Liver (tissue), 3 donors: ENCODE data around the gene CSNK1D.

Source experiments
- EGR1 ChIP-seq, 2 donors: IDR thresholded peaks; 2 replicates each; pipeline ENCODE4 v1.6.1; 2016 to 2018; ENCODE audit warnings: antibody characterized with exemption in 2 of 2, low read depth in 2 of 2
- GABPA ChIP-seq, 2 donors: IDR thresholded peaks in 1 of 2; conservative IDR thresholded peaks in 1 of 2; 2 replicates each; pipeline ENCODE4 v1.6.1; 2016; ENCODE audit warnings: antibody characterized with exemption in 2 of 2, mild to moderate bottlenecking in 1 of 2, moderate library complexity in 1 of 2
- HNF4A ChIP-seq, 2 donors: conservative IDR thresholded peaks; 2 replicates each; pipeline ENCODE4 v1.6.1; 2016; ENCODE audit warnings: antibody characterized with exemption in 2 of 2, mild to moderate bottlenecking in 2 of 2
- JUND ChIP-seq, 2 donors: IDR thresholded peaks; 2 replicates each; pipeline ENCODE4 v1.6.1; 2016; ENCODE audit warnings: antibody characterized with exemption in 2 of 2
- NR2F2 ChIP-seq: IDR thresholded peaks from 2 replicates; pipeline ENCODE4 v1.6.1; 2016; ENCODE audit warnings: antibody characterized with exemption
- RAD21 ChIP-seq, 2 donors: IDR thresholded peaks; 2 replicates each; pipeline ENCODE4 v1.6.1; 2016; ENCODE audit warnings: antibody characterized with exemption in 2 of 2, mild to moderate bottlenecking in 2 of 2
- RXRA ChIP-seq, 2 donors: IDR thresholded peaks; 2 replicates each; pipeline ENCODE4 v1.6.1; 2017 to 2018; ENCODE audit warnings: antibody characterized with exemption in 2 of 2, mild to moderate bottlenecking in 1 of 2
- TAF1 ChIP-seq: conservative IDR thresholded peaks from 2 replicates; pipeline ENCODE4 v1.6.1; 2016; ENCODE audit warnings: antibody characterized with exemption, mild to moderate bottlenecking
- YY1 ChIP-seq: IDR thresholded peaks from 2 replicates; pipeline ENCODE4 v1.6.1; 2016; ENCODE audit warnings: antibody characterized with exemption, mild to moderate bottlenecking
- TF ChIP-seq, protein P1 (sequence below): fragments of 150-350 bp; IDR thresholded peaks from 2 replicates; pipeline ENCODE4 v1.5.1; 2017; ENCODE audit warnings: improper control_type of control experiment, low read depth, low read length; ENCODE audit not compliant: missing input control
- TF ChIP-seq, protein P2 (sequence below): IDR thresholded peaks from 2 replicates; pipeline ENCODE4 v1.6.1; 2016; ENCODE audit warnings: antibody characterized with exemption
- TF ChIP-seq, protein P3 (sequence below): IDR thresholded peaks from 2 replicates; pipeline ENCODE4 v1.6.1; 2016; ENCODE audit warnings: antibody characterized with exemption, mild to moderate bottlenecking
- TF ChIP-seq, protein P4 (sequence below): IDR thresholded peaks from 2 replicates; pipeline ENCODE4 v1.6.1; 2016; ENCODE audit warnings: antibody characterized with exemption
- TF ChIP-seq, protein P5 (sequence below): IDR thresholded peaks from 2 replicates; pipeline ENCODE4 v1.6.1; 2016; ENCODE audit warnings: antibody characterized with exemption
- donor health status: healthy.
- donor health status: healthy.

DNA sequence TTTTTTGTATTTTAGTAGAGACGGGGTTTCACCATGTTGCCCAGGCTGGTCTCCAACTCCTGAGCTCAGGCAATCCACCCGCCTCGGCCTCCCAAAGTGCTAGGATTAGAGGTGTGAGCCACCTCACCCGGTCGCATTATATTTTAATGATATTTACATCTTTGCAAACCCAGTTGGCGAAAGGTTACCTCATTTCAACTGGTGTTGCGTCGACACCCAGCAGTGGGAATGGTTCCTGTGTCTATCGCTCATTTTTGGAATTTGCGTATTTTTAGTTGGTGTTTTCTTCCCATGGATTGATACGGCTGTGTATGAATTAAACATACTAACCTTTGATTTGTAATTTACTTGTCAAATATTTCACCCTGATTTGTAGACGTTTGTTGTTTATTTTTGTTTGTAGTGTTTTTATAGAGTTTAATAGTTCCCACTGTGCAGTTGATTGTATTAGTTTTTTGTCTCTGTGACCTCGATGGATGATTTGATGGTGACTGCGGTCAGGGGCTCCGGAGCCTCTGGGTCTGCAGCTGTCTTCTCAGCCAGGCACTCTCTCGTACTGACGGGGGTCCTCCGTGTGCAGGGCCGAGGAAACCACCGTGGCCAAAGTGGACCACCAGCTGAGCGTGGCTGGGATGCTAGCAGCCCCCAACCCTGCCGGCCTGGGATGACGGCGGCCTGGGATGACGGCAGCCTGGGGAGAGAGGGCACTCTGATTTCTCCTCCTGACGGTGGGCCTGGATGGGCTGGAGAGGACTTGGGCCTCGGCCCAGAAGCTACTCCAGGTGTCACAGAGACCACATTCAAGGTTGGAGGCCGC is 39.9 kb upstream of the CSNK1D start:
- TF ChIP-seq, protein P1, sequence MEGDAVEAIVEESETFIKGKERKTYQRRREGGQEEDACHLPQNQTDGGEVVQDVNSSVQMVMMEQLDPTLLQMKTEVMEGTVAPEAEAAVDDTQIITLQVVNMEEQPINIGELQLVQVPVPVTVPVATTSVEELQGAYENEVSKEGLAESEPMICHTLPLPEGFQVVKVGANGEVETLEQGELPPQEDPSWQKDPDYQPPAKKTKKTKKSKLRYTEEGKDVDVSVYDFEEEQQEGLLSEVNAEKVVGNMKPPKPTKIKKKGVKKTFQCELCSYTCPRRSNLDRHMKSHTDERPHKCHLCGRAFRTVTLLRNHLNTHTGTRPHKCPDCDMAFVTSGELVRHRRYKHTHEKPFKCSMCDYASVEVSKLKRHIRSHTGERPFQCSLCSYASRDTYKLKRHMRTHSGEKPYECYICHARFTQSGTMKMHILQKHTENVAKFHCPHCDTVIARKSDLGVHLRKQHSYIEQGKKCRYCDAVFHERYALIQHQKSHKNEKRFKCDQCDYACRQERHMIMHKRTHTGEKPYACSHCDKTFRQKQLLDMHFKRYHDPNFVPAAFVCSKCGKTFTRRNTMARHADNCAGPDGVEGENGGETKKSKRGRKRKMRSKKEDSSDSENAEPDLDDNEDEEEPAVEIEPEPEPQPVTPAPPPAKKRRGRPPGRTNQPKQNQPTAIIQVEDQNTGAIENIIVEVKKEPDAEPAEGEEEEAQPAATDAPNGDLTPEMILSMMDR = no peak
- TF ChIP-seq RXRA (IDR thresholded peaks at IDR 0.05) = no peak
- no peak for TF ChIP-seq JUND (IDR thresholded peaks at IDR 0.05)
- TF ChIP-seq, protein P2, sequence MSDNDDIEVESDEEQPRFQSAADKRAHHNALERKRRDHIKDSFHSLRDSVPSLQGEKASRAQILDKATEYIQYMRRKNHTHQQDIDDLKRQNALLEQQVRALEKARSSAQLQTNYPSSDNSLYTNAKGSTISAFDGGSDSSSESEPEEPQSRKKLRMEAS = no peak
- no peak for TF ChIP-seq YY1
- TF ChIP-seq, protein P3, sequence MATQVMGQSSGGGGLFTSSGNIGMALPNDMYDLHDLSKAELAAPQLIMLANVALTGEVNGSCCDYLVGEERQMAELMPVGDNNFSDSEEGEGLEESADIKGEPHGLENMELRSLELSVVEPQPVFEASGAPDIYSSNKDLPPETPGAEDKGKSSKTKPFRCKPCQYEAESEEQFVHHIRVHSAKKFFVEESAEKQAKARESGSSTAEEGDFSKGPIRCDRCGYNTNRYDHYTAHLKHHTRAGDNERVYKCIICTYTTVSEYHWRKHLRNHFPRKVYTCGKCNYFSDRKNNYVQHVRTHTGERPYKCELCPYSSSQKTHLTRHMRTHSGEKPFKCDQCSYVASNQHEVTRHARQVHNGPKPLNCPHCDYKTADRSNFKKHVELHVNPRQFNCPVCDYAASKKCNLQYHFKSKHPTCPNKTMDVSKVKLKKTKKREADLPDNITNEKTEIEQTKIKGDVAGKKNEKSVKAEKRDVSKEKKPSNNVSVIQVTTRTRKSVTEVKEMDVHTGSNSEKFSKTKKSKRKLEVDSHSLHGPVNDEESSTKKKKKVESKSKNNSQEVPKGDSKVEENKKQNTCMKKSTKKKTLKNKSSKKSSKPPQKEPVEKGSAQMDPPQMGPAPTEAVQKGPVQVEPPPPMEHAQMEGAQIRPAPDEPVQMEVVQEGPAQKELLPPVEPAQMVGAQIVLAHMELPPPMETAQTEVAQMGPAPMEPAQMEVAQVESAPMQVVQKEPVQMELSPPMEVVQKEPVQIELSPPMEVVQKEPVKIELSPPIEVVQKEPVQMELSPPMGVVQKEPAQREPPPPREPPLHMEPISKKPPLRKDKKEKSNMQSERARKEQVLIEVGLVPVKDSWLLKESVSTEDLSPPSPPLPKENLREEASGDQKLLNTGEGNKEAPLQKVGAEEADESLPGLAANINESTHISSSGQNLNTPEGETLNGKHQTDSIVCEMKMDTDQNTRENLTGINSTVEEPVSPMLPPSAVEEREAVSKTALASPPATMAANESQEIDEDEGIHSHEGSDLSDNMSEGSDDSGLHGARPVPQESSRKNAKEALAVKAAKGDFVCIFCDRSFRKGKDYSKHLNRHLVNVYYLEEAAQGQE = no peak
- TF ChIP-seq HNF4A (conservative IDR thresholded peaks at IDR 0.05) = no peak
- TF ChIP-seq RAD21 (IDR thresholded peaks at IDR 0.05) = no peak
- TF ChIP-seq, protein P4, sequence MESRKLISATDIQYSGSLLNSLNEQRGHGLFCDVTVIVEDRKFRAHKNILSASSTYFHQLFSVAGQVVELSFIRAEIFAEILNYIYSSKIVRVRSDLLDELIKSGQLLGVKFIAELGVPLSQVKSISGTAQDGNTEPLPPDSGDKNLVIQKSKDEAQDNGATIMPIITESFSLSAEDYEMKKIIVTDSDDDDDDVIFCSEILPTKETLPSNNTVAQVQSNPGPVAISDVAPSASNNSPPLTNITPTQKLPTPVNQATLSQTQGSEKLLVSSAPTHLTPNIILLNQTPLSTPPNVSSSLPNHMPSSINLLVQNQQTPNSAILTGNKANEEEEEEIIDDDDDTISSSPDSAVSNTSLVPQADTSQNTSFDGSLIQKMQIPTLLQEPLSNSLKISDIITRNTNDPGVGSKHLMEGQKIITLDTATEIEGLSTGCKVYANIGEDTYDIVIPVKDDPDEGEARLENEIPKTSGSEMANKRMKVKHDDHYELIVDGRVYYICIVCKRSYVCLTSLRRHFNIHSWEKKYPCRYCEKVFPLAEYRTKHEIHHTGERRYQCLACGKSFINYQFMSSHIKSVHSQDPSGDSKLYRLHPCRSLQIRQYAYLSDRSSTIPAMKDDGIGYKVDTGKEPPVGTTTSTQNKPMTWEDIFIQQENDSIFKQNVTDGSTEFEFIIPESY = no peak
- TF ChIP-seq, protein P5, sequence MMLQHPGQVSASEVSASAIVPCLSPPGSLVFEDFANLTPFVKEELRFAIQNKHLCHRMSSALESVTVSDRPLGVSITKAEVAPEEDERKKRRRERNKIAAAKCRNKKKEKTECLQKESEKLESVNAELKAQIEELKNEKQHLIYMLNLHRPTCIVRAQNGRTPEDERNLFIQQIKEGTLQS = no peak
- no peak for TF ChIP-seq TAF1
- TF ChIP-seq NR2F2 = no peak
- no peak for TF ChIP-seq GABPA (IDR thresholded peaks at IDR 0.05 in 1 of 2, conservative IDR thresholded peaks at IDR 0.05 in 1 of 2)
- TF ChIP-seq EGR1 (IDR thresholded peaks at IDR 0.05; ENCODE audit: low read depth in 2 of 2) = no peak
